ENCODE measurements around the gene VPS13C. TPM values are rescaled to one million over a fixed set of nuclear protein-coding genes. Genes with fewer than 3 reads are reported as not detected.

Gene VPS13C
- total RNA-seq, 1 experiment from 2014 or later, result 20.9 TPM

GRCh38 chr15:61853195-61853594 is 207.1 kb downstream of the VPS13C start (continued):
- no peak for TF ChIP-seq NR1H2 (CRISPR knock-in tag; IDR thresholded peaks at IDR 0.05)
- TF ChIP-seq NFE2L1 (CRISPR knock-in tag; IDR thresholded peaks at IDR 0.05), result no peak
- no peak for TF ChIP-seq USF1 (CRISPR knock-in tag; IDR thresholded peaks at IDR 0.05)
- TF ChIP-seq ZNF671 (CRISPR knock-in tag; IDR thresholded peaks at IDR 0.05), result no peak
- TF ChIP-seq HMGXB4 (CRISPR knock-in tag; IDR thresholded peaks at IDR 0.05), result no peak
- TF ChIP-seq ARID4B (CRISPR knock-in tag; IDR thresholded peaks at IDR 0.05; ENCODE audit: borderline replicate concordance), result no peak

GRCh38 chr15:61851955-61852354 is 208.3 kb downstream of the VPS13C start:
- H3K4me3 Mint-ChIP-seq, result no peak overlapping the region
- no peaks in the 10 kb centered on the region for H3K27me3 Mint-ChIP-seq (ENCODE audit: low read depth)
- no peak for DNase-seq (ENCODE audit: low spot score)
- no peaks in the 10 kb centered on the region for H3K9me3 Mint-ChIP-seq
- POLR2A ChIA-PET, result no interaction called here
- no peak overlapping the region for H3K27ac Mint-ChIP-seq
- no peaks in the 10 kb centered on the region for H3K36me3 Mint-ChIP-seq
- no peak for ATAC-seq
- CTCF ChIA-PET, result no interaction called here
- H3K4me1 Mint-ChIP-seq, result peaks cover 7% of the 10 kb centered on the region; the same call in 1 of the 2 replicates
- TF ChIP-seq ATF3 (CRISPR knock-in tag; conservative IDR thresholded peaks at IDR 0.05) (no peak), SMAD4 (CRISPR knock-in tag; IDR thresholded peaks at IDR 0.05) (no peak), STAT6 (CRISPR knock-in tag; conservative IDR thresholded peaks at IDR 0.05; ENCODE audit: low read depth) (no peak), ZNF671 (CRISPR knock-in tag; IDR thresholded peaks at IDR 0.05) (no peak), IRF1 (CRISPR knock-in tag; IDR thresholded peaks at IDR 0.05) (no peak), ZNF232 (CRISPR knock-in tag; IDR thresholded peaks at IDR 0.05) (no peak), FOXP1 (CRISPR knock-in tag; IDR thresholded peaks at IDR 0.05; ENCODE audit: borderline replicate concordance) (no peak), JAZF1 (CRISPR knock-in tag; IDR thresholded peaks at IDR 0.05) (no peak), ZNF121 (CRISPR knock-in tag; IDR thresholded peaks at IDR 0.05) (no peak), NR3C1 (CRISPR knock-in tag; conservative IDR thresholded peaks at IDR 0.05; ENCODE audit: low read depth) (no peak), ZNF281 (CRISPR knock-in tag; IDR thresholded peaks at IDR 0.05) (no peak), ATF6 (CRISPR knock-in tag; IDR thresholded peaks at IDR 0.05) (no peak), USF1 (CRISPR knock-in tag; IDR thresholded peaks at IDR 0.05) (no peak), ZNF138 (CRISPR knock-in tag; conservative IDR thresholded peaks at IDR 0.05) (no peak), FOXJ3 (CRISPR knock-in tag; IDR thresholded peaks at IDR 0.05; ENCODE audit: borderline replicate concordance) (no peak)

All from WTC11 (cell line).